Activated CD8-positive, alpha-beta memory T cell treated with anti-CD3 and anti-CD28 coated beads for 4 hours (primary cell): ENCODE data around the gene OGFOD3.

ENCODE experiments used
- DNase-seq, 2 donors: peaks; one replicate each; pipeline ENCODE4 v3.0.0-alpha.2; 2020; ENCODE audit warnings: low read depth in 2 of 2

Gene OGFOD3

DNA sequence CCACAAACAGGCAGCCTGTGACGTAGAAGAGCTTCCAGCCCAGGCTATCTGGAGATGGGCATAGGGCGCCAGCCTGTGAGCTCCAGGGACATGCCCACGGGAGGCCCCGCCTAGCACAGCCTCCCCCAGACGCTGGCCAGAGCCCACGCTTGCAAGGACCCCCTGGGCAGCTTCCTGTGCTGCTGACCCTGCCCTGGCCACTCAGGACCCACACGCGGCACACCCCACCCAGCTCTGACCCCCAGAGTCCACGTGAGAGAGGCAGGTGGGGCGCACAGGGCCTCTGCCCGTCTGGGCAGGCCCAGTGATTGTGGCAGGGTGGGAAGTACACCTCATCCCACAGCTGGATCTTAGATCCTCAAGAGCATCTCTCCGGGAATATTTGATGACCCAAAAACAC is 28.3 kb upstream of the OGFOD3 start:
- DNase-seq = no peak

DNA sequence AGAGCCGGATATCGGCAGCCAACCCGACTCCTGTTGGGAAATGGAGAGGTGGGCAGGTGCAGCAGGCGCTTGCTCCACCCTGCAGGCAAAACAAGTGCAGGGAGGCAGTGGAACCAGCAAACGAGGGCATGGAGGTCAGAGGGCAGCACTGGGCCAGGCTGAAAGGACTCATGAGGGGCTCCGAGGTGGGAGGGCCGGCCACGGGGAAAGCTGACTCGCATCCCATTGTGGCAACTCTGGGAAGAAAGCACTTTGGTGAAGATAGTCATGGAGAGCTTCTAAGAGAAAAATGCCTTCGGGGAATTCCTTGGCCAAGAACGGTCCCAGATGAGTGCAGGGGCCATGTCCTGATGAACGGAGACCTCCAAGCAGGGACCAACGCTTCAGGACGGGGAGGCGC is 27.7 kb upstream of the OGFOD3 start:
- DNase-seq = no peak

DNA sequence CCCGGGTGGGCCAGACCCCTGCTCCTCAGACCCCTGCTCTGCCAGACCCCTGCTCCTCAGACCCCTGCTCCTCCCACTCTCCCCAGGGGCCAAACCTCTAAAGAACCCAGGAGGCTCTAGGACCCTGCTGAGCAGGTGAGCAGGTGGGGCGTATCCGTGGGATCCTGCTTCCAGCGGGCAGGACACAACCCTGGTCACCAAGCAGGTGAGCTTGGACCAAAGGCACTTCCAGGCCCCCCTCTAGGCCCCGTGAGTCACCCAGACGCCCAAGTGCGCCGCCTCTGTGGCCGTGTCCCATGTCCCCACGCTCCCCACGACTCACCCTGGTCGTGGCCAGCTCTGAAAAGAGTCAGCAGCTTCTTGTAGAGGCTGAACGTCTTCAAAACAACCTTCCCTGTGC is 27.2 kb upstream of the OGFOD3 start:
- DNase-seq = no peak

DNA sequence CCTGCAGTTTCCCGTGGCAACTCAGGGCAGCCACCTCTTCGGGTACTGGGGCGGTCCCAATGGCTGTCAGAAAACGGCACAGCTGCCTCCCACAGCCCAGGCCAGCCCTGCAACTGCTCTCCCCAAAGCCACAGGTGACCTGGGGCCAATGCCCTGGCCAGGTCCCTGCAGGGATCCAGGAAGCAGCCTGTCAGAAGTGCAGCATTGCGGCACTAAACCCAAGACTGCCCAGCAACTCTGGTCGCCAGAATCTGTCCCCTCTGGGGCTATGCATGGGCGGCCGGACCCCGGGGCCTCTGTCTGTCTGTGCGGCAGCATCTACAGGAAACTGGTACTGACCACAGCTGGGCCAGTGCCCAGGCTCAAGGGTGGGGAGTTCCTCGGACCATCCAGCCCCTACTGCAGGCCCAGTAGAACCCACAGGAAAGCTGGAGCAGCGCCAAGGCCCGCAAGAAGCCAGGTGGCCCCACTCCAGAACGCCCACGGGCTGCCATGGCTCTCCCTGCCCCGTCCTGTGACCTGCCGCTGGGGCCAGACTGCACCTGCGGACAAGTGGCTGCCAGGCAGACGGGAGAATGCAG is 26.6 kb upstream of the OGFOD3 start:
- no peak for DNase-seq

DNA sequence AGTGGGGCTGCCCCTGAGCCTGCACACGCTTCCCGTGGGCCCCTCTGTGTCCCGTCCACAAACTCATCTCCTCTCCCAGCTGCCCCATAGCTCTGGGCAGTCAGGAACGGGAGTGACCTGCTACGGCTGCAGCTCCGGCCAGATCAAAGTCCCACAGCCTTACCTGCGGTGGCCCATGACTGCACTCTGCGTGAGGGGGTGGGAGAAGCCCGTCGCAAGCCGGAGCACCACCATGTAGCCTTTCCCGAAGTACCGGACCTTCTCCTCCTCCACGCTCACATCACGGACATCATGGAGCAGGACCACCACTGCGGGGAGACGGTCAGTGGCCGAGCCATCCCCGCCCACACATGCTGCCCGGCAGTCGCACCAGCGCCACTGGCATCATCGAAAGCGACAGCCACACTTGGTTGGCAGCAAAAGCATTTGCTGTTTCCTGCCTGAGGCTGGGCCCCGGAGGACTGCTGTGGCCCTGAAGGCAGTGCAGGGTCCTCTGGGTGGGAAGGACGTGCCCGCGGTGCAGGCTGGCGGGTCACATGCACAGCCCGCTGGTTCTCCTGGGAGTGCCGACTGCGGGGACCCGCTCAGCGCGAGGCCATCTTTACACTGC is 26.0 kb upstream of the OGFOD3 start:
- DNase-seq = no peak

DNA sequence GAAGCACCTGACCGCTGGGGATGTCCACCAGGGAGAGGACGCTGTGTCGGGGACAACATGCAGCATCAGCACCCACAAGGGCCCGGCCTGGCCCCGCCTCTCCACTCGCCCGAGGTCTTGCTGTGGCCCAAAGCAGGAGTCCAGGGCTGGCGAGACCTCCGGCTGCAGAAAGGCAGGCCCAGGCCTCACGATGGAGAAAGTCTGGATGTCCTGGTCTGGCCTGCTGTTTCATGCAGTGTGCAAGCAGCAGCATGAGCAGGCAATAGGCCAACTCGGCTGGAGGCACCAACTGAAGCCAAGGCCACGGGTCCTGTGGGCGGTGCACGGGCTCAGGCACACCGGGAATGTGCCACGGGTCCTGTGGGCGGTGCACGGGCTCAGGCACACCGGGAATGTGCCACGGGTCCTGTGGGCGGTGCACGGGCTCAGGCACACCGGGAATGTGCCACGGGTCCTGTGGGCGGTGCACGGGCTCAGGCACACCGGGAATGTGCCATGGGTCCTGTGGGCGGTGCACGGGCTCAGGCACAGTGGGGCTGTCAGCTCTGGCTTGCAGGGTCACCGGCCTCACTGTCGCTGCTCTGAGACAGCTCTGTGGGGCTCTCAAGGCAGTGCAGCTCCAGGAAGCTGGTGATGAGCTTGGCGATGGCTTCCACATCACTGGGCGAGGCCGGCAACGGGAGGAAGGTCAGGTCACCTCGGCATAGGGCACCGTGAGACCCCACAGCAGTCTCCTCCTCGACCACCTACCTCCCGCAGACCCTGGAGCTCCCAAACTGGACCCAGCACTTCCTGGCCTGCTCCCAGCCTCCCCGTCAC is 25.3 kb upstream of the OGFOD3 start:
- no peak for DNase-seq

DNA sequence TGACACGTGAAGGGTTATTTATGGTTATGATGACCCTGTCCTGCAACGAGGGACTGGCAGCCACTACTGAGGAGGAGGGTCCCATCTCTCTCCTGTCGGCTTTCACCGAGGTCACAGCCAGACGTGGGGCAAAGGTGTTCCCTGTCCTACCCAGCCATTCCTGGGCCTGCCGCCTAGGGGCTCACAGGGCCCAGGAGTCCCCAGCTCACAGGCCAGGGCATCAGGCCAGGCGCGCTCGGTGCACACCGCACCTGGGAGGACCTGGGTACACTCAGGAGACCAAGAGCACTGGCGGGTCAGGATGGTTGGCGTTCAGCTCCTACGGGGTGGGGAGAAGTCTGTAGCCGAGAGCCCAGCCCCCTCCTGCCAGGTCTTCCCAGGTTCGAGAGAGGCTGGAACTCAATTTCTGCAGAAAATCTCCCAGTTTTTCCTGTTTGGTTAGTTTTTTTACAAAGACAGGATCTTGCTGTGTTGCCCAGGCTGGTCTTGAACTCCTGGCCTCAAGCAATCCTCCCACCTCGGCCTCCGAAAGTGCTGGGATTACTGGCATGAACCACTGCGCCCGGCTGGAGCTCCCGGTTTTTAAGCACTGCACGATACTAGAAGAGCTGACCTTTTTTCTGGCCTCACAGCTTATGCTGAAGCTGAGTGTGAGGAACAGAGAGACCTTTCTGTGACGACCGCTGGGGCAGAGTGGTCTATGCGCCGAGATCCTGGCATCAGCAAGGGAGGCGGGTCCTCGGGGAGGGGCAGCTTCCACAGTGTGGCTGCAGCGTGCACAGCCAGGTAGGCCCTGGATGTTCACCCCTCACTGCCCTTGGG is 24.5 kb upstream of the OGFOD3 start:
- no peak for DNase-seq

DNA sequence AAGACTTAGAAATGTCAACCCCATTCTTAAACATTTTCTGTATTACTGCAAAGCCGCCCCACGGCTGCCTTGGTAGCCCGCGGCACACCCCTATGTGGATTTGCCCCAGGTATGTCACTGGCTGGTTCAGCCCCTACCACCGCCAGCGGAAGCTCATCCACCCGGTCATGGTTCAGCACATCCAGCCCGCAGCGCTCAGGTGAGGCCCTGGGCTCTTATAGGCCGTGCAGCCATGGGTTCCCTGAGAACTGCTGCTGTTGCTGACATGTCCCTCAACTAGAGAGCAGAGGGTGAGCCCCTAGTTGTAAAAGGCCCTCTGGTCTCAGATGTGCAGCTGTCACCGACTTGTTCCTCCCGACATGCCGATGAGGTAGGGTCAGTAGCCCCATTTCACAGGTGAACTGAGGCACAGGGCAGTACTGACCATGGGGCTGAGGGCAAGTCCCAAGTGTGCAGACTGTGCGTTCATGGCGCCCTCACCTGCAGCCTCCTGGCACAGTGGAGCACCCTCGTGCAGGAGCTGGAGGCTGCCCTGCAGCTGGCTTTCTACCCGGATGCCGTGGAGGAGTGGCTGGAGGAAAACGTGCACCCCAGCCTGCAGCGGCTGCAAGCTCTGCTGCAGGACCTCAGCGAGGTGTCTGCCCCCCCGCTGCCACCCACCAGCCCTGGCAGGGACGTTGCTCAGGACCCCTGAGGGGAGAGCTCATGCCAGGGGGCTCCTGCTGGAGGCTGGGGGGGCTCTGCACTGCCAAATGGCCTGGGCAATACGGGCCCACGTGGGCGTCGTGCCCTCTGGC is 23.5 kb upstream of the OGFOD3 start:
- no peak for DNase-seq

DNA sequence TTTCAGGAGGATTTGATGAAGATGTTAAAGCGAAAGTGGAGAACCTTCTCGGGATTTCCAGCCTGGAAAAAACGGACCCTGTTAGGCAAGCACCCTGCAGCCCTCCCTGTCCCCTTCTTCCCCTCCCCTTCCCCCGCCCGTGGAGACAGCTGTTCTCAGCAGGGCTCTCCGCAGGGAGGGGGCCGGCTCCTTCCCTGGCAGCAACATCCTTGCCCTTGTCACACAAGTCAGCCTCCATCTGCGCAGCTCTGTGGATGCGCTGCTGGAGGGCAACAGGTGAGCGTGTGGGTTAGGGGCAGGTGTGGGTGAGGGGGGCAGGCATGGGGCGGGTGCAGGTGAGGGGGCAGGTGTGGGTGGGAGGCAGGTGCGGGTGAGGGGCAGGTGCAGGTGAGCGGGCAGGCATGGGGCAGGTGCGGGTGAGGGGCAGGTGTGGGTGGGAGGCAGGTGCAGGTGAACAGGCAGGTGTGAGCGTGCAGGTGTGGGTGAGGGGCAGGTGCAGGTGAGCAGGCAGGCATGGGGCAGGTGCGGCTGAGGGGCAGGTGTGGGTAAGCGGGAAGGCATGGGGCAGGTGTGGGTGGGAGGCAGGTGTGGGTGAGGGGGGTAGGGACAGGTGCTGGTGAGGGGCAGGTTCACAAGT is 22.7 kb upstream of the OGFOD3 start:
- DNase-seq = no peak

DNA sequence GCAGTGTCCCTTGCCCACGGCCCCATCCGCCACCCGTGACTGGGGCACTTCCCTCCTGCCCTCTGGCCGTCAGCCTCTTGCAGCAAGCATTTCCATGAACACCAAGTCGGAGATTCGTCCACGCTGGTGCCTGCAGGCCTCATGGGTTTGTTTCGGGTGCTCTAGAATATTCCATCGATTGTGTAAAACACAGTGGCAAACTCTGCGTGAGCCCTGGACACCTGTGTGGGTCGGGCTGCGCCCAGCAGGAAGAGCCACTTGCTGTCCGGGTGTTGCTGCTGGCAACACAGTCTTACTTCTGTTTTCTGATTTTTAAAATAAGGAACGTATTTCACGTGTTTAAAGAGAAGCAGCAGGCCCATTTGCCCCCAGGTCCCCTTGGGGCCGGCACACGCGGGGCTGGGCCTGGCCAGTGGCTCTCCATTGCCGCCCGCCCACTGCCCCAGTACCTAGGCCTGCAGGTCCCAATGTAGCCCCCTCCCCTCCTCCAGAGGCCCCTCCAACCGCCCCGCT is 22.1 kb upstream of the OGFOD3 start:
- no peak for DNase-seq

DNA sequence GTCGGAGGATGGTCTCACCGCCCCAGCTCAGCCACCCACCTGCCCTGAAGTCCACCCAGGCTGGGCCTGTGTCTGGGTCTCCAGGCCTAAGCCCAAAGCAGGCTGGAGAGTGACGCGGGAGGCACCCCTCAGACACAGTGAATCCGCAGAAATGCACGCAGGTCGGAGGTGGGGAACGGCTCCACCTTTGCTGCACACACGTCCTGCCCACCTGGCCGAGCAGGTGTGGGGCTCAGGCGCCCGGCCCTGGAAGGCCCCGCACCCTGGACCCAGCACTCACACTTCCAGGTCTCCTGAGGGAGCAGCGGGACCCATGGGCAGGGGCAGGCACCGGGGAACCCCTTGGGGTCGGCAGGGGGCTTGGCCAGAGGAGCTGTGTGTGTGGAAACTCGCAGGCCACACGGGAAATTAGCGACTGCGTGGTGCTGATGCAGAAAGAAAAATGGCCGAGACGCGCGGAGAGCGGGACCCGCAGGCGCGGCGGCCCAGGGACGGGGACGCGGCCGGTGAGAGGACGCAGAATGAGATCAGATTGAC is 21.5 kb upstream of the OGFOD3 start:
- DNase-seq = no peak

DNA sequence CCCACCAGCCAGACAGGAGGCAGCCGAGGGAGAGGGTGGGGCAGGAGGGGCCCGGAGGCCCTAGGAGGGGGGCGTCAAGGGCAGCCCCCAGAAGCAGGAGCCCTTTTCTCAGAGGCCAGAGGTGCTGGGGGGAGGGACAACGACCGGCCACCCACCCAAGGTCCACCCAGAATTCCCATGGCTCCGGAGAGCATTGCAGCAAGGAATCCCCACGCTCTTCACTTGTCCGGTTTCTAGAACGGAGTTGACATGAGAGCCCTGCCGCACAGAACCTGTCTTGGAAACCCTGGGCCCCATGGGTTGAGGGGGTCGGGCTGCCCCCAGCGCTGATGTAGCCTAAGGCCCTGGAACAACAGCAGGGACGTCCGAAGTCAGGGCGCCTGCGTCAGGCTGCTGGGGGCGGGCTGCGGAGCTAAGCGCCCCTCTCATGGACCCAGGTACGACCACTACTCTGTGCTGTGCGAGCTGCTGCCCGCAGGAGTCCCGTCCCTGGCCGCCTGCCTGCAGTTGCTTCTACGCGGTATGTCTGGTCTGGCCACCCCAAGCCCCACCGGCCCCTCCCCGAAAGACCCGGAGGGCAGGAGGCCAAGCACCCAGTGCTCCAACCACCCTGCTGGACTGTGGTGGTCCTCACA is 20.9 kb upstream of the OGFOD3 start:
- no peak for DNase-seq

DNA sequence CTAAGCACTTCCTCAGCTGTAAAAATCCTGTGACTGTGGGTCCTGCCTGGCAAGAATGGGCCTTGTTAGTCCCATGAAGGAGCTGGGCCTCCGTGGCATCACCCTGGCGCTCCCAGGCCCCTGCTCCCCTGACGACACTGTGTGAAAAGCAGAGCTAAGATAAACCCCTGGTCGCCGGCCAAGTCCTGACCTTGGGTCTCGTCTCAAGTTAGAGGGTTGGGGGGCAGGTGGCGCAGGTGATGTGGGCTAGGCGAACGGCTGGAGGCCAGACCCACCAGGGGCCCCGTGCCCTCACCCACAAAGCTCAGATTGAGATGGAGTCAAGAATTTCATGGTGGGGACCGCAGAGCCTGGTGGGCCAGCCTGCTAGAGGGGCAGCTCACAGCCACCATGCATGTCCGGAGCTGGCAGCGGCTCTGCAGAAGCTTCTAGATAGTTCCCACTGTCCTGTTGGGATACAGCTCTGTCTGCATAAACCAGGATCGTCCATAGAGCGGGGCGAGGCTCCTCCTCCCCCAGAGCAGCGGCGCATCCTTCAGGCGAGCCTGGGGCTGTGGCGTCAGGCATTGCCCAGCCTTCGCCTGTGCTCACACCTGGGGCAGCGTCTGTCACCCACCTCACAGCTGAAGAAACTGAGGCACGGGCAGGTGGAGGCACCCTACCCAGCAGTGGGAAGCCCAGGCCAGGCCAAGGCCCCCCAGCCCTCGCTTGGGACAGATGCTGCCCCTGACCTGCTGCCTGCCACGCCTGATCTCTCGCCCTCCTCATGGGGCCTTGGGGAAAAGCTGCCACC is 20.2 kb upstream of the OGFOD3 start:
- no peak for DNase-seq

DNA sequence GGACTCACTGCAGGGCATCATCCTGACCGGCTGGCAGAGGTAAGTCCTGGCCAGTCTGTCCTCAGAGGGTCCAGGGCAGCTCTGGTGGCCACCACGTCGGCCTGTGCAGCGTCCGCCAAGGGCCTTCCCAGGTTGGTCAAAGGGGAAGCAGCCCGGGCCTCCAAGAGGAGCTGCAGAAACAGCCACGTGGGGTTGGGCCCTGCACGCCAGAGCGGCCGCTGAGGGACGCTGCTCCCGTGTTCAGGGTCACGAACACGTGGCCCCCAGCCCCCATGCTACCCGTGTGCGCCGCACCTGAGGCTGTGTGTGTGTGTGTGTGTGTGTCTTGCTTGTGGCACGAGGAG is 18.9 kb upstream of the OGFOD3 start:
- DNase-seq = no peak

DNA sequence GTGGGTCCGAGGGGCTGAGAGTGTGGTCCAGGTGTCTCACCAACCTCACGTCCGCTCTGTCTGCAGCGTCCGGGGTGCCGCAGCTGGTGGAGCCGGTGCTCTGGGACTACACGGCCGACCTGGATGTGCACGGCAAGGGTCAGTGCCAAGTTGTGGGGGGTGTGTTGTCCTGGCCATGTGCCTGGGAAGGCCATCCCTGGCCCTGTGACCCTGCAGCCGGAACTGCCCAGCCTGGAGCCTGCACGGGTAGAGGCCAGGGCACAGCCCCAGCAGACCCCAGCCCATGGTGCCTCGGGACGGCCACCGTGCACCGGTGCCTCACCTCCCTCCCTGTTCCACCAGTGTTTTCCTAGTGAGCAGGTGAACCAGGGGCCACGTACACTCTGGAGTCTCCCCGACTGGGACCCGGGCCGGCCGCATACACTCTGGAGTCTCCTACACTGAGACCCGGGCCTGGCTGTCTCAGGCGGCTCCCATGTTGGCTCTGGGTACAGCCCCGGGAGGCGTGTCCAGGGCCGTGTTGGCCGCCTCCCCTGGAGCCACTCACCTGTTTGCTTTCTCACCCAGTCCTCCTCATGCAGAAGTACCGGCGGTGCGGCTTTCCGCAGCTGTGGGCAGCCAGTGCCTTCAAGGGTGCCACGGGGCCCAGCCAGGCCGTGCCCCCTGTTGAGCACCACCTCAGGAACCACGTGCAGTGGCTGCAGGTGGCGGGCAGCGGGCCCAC is 18.4 kb upstream of the OGFOD3 start:
- no peak for DNase-seq

DNA sequence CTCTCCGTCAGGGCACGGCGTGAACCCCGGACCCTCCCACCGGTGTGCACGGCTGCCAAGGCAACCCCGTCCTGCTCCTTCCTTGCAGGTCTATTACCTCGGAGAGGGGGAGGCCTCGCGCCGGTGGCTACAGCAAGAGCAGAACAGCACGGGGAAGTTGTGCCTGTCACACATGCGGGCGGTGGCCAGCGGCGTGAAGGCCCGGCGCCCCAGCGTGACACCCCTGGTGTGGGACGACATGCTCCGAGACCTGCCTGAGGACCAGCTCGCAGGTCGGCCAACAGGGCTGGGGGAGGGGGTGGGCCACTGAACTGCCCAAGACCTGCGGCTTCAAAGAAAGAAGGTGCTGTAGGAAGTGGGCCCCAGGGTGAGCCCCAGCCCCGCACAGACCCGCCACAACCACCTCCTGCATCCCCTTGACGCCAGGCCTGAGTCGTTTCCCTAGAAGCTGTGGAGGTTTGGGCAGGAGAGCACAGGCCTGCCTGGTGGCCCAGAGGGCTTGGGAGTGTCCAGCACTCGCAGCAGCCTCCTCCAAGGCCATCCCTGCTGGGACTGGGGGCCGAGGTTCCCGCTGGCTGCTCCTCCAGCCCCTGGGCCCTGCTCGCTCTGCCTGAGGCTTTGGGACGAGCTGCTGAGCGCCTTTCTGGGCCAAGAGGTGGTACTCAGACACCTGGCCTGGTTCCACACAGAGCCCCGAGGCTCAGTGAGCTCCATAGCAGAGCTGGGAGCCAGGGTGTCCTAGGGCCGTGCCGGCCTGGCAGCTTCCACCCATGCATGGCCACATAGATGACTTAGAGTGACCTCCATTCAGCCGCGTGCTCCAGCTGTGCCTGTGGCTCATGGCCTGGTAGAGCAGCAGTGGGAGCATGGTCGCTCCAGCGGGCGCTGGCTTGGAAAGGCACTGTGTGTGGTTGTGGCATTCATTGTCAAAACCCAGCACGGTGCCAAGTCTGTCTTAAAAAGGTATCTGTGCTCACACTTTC is 17.5 kb upstream of the OGFOD3 start:
- no peak for DNase-seq

DNA sequence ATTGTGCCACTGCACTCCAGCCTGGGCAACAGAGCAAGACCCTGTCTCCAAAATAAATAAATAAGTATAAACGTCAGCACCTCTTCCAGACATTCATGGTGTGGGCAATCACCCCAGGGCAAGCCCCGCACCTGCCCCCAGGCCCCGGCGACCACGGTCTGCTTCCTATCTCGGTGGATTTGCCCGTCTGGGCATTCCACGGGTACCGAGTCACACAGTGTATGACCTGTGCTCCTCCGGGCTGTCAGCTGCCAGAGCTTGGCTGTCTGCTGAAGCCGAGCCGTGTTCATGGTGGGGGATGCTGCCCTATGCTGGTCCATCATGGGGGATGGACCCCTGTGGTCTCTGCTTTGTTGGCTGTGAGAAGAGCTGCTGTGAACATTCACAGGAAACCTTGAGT is 16.7 kb upstream of the OGFOD3 start:
- no peak for DNase-seq

DNA sequence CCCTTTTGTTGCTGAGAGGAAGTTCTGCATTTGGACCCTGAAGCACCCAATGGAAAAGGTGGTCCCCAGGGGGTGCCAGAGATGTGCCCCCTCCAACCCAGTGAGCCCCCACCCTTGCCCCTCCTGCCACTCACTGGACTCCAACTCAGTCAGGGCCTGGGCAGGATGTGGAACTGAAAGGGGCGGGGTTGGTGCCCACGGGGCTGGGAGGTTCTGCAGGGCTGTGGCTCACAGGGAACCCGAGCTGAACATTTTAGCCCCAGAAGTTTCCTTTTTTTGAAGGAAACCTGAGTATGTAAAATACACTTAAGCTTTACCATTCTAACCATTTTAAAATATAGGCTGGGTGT is 15.8 kb upstream of the OGFOD3 start:
- no peak for DNase-seq
